Measurements from ENCODE around the gene ADIPOR2. TPM values are rescaled to one million over a fixed set of nuclear protein-coding genes. Genes with fewer than 3 reads are reported as not detected.

The ADIPOR2 gene
- total RNA-seq, 1 experiment from 2014 or later: 26.5 TPM

- Histone ChIP-seq H3K9me3 (ENCODE audit: low read length) (no peaks in the 10 kb centered on the region), H4K20me1 (ENCODE audit: low read length) (no peaks in the 10 kb centered on the region), H3K79me2 (ENCODE audit: low read length) (no peaks in the 10 kb centered on the region), H2AFZ (ENCODE audit: low read length) (no peak overlapping the region), H3F3A (ENCODE audit: low read length, unreplicated experiment) (no peaks in the 10 kb centered on the region), H3K9ac (ENCODE audit: low read length) (no peak overlapping the region), H3K4me1 (ENCODE audit: insufficient read depth, low read length) (no peaks in the 10 kb centered on the region), H3K4me3 (ENCODE audit: low read length) (no peak overlapping the region), H3K4me2 (ENCODE audit: low read length) (no peak overlapping the region), H3K36me3 (ENCODE audit: low read depth, low read length) (no peaks in the 10 kb centered on the region), H3K27ac (ENCODE audit: low read length) (no peak overlapping the region), H3K27me3 (ENCODE audit: low read length) (peaks cover 28% of the 10 kb centered on the region), H3K9me2 (replicated peaks; ENCODE audit: low read length) (no peaks in the 10 kb centered on the region)
- TF ChIP-seq, protein P1, sequence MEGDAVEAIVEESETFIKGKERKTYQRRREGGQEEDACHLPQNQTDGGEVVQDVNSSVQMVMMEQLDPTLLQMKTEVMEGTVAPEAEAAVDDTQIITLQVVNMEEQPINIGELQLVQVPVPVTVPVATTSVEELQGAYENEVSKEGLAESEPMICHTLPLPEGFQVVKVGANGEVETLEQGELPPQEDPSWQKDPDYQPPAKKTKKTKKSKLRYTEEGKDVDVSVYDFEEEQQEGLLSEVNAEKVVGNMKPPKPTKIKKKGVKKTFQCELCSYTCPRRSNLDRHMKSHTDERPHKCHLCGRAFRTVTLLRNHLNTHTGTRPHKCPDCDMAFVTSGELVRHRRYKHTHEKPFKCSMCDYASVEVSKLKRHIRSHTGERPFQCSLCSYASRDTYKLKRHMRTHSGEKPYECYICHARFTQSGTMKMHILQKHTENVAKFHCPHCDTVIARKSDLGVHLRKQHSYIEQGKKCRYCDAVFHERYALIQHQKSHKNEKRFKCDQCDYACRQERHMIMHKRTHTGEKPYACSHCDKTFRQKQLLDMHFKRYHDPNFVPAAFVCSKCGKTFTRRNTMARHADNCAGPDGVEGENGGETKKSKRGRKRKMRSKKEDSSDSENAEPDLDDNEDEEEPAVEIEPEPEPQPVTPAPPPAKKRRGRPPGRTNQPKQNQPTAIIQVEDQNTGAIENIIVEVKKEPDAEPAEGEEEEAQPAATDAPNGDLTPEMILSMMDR (conservative IDR thresholded peaks at IDR 0.05; ENCODE audit: low read depth, low read length): no peak
- TF ChIP-seq EZH2phosphoT487 (IDR thresholded peaks at IDR 0.05; ENCODE audit: borderline replicate concordance, low read length) (no peak), EZH2 (IDR thresholded peaks at IDR 0.05; ENCODE audit: low read length, unreplicated experiment) (no peak)
- BruUV-seq (replicated peaks): no TSS peak
- no peak for ATAC-seq
- intact Hi-C loops (cut with micrococcal nuclease): no loop called here
- ChIA-PET POLR2A (ENCODE audit: unreplicated experiment) (no interaction called here), CTCF (no interaction called here)
- DNase-seq: no peak
These were observed 121.0 kb downstream of the ADIPOR2 start for GRCh38 chr12:1811948-1812291.

DNA sequence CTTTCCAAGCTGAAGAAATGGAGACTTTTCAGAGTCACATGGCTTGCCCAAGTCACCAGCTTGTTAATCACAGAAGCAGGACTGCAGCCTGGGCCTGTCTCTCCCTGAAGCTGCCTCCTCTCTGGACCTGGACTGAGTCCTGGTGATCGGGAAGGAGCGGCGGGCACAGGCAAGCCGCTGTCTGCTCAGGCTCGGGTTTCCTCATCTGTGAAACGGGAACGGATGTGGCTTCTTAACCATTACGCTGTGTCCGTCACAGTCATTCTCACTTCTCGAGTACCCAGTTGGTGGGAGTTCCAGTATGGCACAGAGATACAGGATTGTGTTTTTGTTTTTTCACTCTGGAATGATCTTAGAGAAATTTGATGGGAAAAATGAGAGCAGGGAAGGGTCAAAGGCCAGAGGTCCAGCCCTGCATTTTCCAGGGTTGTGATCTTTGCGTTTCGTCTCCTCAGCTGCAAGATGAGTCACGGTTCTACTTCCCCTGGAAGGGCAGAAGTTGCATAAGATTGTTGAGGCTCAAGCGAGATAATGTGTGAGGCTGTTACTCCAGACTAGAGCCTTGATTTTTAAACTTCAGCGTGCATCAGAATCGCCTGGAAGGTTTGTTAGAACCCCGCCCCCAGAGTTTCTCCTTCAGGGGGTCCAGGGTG lies 121.9 kb downstream of the ADIPOR2 start:
- ChIA-PET CTCF (no interaction called here), POLR2A (ENCODE audit: unreplicated experiment) (no interaction called here)
- no peak overlapping the region for H3K4me3 ChIP-seq (ENCODE audit: low read length)
- H3K9ac ChIP-seq (ENCODE audit: low read length): no peak overlapping the region
- no peaks in the 10 kb centered on the region for H3K79me2 ChIP-seq (ENCODE audit: low read length)
- ATAC-seq: no peak
- no peaks in the 10 kb centered on the region for H3K9me3 ChIP-seq (ENCODE audit: low read length)
- no peak overlapping the region for H3K4me2 ChIP-seq (ENCODE audit: low read length)
- H3K27me3 ChIP-seq (ENCODE audit: low read length): peaks cover 31% of the 10 kb centered on the region
- no peak overlapping the region for H2AFZ ChIP-seq (ENCODE audit: low read length)
- no peaks in the 10 kb centered on the region for H4K20me1 ChIP-seq (ENCODE audit: low read length)
- H3K9me2 ChIP-seq (replicated peaks; ENCODE audit: low read length): no peaks in the 10 kb centered on the region
- no peak for DNase-seq
- intact Hi-C loops (cut with micrococcal nuclease): no loop called here
- no peak for TF ChIP-seq EZH2phosphoT487 (IDR thresholded peaks at IDR 0.05; ENCODE audit: borderline replicate concordance, low read length)
- TF ChIP-seq, protein P1 (conservative IDR thresholded peaks at IDR 0.05; ENCODE audit: low read depth, low read length): no peak
- no peak for TF ChIP-seq EZH2 (IDR thresholded peaks at IDR 0.05; ENCODE audit: low read length, unreplicated experiment)
- H3K4me1 ChIP-seq (ENCODE audit: insufficient read depth, low read length): no peaks in the 10 kb centered on the region
- H3K27ac ChIP-seq (ENCODE audit: low read length): no peak overlapping the region
- no peaks in the 10 kb centered on the region for H3K36me3 ChIP-seq (ENCODE audit: low read depth, low read length)
- no peaks in the 10 kb centered on the region for H3F3A ChIP-seq (ENCODE audit: low read length, unreplicated experiment)
- BruUV-seq (replicated peaks): no TSS peak

GRCh38 chr12:1814266-1814665 lies 123.4 kb downstream of the ADIPOR2 start:
- ATAC-seq (no peak), DNase-seq (no peak)
- Histone ChIP-seq H2AFZ (ENCODE audit: low read length) (no peak overlapping the region), H3K27me3 (ENCODE audit: low read length) (peaks cover 33% of the 10 kb centered on the region), H3F3A (ENCODE audit: low read length, unreplicated experiment) (no peaks in the 10 kb centered on the region), H3K36me3 (ENCODE audit: low read depth, low read length) (no peaks in the 10 kb centered on the region), H3K4me2 (ENCODE audit: low read length) (no peak overlapping the region), H4K20me1 (ENCODE audit: low read length) (no peaks in the 10 kb centered on the region), H3K79me2 (ENCODE audit: low read length) (no peaks in the 10 kb centered on the region), H3K4me1 (ENCODE audit: insufficient read depth, low read length) (no peaks in the 10 kb centered on the region), H3K9me3 (ENCODE audit: low read length) (no peaks in the 10 kb centered on the region), H3K4me3 (ENCODE audit: low read length) (no peak overlapping the region), H3K9ac (ENCODE audit: low read length) (no peak overlapping the region), H3K9me2 (replicated peaks; ENCODE audit: low read length) (no peaks in the 10 kb centered on the region), H3K27ac (ENCODE audit: low read length) (no peak overlapping the region)
- POLR2A ChIA-PET (ENCODE audit: unreplicated experiment): no interaction called here
- no TSS peak for BruUV-seq (replicated peaks)
- TF ChIP-seq EZH2 (IDR thresholded peaks at IDR 0.05; ENCODE audit: low read length, unreplicated experiment): no peak
- no peak for TF ChIP-seq EZH2phosphoT487 (IDR thresholded peaks at IDR 0.05; ENCODE audit: borderline replicate concordance, low read length)
- TF ChIP-seq, protein P1 (conservative IDR thresholded peaks at IDR 0.05; ENCODE audit: low read depth, low read length): no peak
- intact Hi-C loops (cut with micrococcal nuclease): no loop called here
- CTCF ChIA-PET: no interaction called here

Data from PC-3 (cell line).